HG03565 (cell line): ENCODE results near the gene SLC15A4.
"Not testable (repeated sequence)": the region's sequence is repeated elsewhere in the genome, so short reads cannot be mapped to it uniquely, and the experiment has no call there.

Source experiments
- ATAC-seq: cut with Tn5 transposase; IDR thresholded peaks from one replicate; pipeline ENCODE4 v1.9.1; 2021; ENCODE audit warnings: mild to moderate bottlenecking, moderate library complexity; ENCODE audit not compliant: unreplicated experiment

Gene SLC15A4

GRCh38 chr12:128823916-128824839, at the start of gene SLC15A4:
TSS of gene SLC15A4 (minus strand) at chr12:128823958. CDS start at chr12:128823943, 15 bp downstream.
- peak; percentile 74 for ATAC-seq

- no peak for ATAC-seq
These were observed 48.5 kb upstream of the SLC15A4 start for GRCh38 chr12:128872303-128872702.

- no peak for ATAC-seq
These were observed 47.7 kb upstream of the SLC15A4 start for GRCh38 chr12:128871516-128871892.

- no peak for ATAC-seq
These were observed 43.7 kb upstream of the SLC15A4 start for GRCh38 chr12:128867466-128867865.

GRCh38 chr12:128864516-128865186, 40.9 kb upstream of the SLC15A4 start:
- no peak for ATAC-seq

- ATAC-seq: no peak
These were observed 40.2 kb upstream of the SLC15A4 start for GRCh38 chr12:128863957-128864356.

GRCh38 chr12:128861226-128862016, 37.7 kb upstream of the SLC15A4 start:
- no peak for ATAC-seq

- ATAC-seq: no peak
These were observed 35.6 kb upstream of the SLC15A4 start for GRCh38 chr12:128859311-128859710.

- ATAC-seq: no peak
These were observed 33.5 kb upstream of the SLC15A4 start for GRCh38 chr12:128857133-128857763.

- no peak for ATAC-seq
These were observed 33.0 kb upstream of the SLC15A4 start for GRCh38 chr12:128856791-128857078.

GRCh38 chr12:128856035-128856790, 32.5 kb upstream of the SLC15A4 start:
- ATAC-seq: no peak

GRCh38 chr12:128853600-128854197, 29.9 kb upstream of the SLC15A4 start:
- no peak for ATAC-seq

GRCh38 chr12:128852885-128853599, 29.3 kb upstream of the SLC15A4 start, which contains the start of gene GLT1D1:
TSS of gene GLT1D1 (plus strand) at chr12:128853478. CDS start at chr12:128853582, 104 bp downstream.
- ATAC-seq: no peak

GRCh38 chr12:128852026-128852698, 28.4 kb upstream of the SLC15A4 start:
- ATAC-seq: no peak

- not testable (repeated sequence) for ATAC-seq
These were observed 27.7 kb upstream of the SLC15A4 start for GRCh38 chr12:128851429-128851828.

GRCh38 chr12:128850400-128850799, 26.6 kb upstream of the SLC15A4 start:
- ATAC-seq: no peak

GRCh38 chr12:128849806-128850205, 26.0 kb upstream of the SLC15A4 start:
- ATAC-seq: not testable (repeated sequence)

GRCh38 chr12:128848371-128848770, 24.6 kb upstream of the SLC15A4 start:
- no peak for ATAC-seq
